Activated gamma-delta T cell treated with Interleukin-2 at 50 U/mL for 16 hours (primary cell): ENCODE measurements around the gene ACTMAP.
"Not testable (repeated sequence)": the region's sequence is repeated elsewhere in the genome, so short reads cannot be mapped to it uniquely, and the experiment has no call there.

ENCODE experiments used
- DNase-seq: peaks from one replicate; pipeline ENCODE4 v3.0.0-alpha.2; 2020

ACTMAP gene, protein sequence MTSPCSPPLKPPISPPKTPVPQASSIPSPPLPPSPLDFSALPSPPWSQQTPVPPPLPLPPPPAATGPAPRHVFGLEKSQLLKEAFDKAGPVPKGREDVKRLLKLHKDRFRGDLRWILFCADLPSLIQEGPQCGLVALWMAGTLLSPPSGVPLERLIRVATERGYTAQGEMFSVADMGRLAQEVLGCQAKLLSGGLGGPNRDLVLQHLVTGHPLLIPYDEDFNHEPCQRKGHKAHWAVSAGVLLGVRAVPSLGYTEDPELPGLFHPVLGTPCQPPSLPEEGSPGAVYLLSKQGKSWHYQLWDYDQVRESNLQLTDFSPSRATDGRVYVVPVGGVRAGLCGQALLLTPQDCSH

DNA sequence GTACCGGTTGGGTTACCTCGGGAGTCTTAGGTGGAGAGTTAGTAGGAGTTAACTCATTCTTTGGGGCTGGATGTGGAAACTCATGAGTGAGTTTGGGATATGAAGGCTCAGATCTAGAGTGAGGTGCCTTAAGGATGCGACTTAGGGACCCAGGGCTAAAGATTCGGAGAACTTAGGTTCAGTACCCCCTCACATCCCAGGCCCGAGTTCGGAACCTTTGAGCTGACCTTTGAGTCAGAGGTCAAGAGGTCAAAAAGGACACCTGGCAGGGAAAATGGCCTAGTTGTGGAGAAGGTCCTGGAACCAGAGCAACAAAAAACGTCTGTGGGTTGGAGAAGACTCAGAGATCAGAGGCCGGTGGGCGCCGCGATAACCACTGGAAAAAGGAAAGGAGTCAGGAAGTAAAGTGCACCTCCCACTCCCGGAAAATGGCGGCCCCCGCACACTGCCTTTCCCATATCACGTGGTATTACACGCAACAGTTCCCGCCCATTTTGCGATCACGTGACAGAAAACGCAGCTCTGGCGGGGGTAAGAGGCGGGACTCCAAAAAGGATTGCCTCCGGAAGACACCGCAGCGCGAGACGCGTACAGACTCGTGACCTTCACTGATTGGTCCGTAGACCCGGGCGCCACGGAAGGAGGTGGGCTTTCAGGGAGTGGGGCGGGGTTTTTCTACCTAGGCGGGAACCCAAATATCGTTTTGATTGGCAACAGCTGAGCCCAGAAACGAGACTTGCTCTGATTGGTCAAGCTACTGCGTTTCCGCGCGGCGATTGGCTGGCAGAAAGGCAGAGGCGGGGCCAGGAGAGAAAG is at the start of gene ACTMAP:
Gene ACTMAP (minus strand): TSS at position 420 of the 816 bp plus-strand sequence. CDS start 674 bp downstream, outside the sequence.
- peak; percentile 99 for DNase-seq

DNA sequence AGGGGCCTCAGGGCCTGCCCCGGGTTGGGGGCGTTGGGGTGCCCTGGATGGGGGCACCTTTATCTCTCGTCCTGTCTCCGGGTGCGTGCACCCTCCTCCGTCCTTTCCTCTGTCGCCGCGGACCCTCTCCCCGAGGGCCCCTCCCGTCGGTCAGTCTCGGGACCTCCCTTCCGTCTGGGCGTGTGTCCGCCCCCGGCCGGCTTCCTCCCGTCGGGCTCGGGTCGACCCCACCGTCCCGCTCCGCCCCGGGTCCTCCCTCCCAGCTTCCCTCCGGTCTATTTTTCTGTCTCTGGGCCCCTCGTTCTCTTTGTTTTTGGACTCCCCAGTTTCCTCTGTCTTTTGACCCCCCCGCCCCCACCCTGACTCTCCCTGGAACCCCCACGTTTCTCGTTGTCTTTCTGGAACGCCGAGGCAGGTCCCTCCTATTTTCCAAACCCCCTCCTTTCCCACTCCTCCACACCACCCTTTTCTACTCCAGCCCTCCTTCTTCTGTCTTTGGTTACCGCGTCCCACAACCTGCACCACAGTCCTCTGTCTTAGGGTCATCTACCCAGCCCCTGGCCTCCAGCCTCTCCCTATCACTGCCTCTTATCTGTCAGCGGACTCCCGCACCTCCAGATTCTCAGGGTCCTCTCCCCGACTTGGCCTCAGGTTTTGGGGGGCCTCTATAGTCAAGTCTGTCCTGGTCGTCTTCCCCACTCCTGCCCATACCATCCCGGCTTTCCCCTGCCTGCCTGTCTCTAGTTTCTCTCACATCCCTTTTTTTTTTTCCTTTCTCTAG is 49.5 kb upstream of the ACTMAP start:
- DNase-seq: no peak

DNA sequence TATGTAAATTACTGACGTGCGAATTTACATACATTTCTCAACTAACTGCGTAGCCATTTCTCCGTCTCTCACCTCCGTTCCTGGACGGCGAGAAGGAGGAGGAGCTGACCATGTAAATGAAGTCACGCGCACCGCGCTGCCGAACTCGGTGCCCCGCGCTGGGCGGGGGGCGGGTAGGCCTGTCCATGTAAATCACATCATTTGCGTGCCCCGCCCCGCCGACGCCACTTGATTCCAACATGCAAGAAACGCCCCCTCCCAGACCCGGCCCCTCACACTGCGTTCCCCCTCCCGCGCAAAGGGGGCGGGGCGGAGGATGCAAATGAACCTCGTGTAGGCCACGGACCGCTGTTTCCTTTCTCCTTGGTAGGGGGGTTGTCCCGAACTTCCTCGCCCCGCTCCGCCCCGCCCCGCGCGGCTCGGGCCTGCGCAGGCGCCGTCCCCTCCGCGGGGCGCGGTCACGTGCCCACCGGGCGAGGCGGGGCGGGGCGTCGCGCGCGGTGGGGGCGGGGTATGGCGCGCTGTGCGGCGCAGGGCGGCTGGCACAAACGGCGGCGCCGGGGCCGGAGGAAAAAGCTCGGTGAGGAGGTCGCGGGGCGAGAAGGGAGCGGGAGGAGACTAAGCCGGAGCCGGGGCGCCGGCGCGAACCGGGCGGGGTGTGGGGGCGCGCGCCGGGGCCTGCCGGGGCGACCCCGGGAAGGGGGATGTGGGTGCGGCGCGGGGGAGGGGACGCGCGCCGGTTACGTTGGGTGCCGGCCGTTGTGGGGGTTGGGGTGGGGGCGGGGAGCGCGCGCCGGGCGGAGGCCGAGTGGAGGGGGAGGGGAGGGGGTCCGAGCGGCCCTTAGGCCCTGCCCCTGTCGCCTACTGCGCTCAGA is 48.6 kb upstream of the ACTMAP start, which contains the start of gene EGLN2:
Gene EGLN2 (plus strand): TSS at position 509 of the 875 bp plus-strand sequence. CDS start 1,382 bp downstream, outside the sequence.
- peak; percentile 100 for DNase-seq

DNA sequence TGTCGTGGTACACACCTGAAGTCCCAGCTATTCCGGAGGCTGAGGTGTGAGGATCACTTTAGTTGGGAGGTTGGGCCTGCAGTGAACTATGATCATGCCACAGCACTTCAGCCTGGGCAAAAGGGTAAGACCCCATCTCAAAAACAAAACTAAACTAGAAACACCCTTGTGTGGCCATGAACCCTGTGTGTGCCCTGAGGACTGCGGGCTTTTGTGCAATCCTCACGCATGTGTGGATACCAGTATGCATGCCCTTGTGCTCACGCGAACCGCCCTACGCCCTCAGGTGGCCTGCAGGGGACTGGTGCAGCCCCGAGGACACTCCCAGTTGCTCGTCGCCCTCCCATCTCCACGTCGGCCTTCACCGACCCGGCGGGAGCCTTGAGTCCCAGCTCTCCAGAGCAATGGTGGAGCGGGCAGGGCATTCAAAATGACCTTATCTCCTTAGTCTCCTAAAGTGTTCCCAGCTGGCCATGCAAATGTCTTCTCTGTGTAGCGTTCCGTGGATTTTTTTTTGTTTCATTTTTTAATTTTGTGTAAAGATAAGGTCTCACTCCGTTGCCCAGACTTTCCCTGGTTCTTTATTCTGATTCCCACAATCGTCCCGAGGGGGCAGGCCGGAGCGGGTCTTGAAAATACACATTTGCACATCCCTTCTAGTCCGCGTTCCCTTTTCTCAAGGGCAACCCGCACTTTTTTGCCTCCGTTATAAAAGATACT is 47.8 kb upstream of the ACTMAP start:
- DNase-seq: peak; percentile 69

DNA sequence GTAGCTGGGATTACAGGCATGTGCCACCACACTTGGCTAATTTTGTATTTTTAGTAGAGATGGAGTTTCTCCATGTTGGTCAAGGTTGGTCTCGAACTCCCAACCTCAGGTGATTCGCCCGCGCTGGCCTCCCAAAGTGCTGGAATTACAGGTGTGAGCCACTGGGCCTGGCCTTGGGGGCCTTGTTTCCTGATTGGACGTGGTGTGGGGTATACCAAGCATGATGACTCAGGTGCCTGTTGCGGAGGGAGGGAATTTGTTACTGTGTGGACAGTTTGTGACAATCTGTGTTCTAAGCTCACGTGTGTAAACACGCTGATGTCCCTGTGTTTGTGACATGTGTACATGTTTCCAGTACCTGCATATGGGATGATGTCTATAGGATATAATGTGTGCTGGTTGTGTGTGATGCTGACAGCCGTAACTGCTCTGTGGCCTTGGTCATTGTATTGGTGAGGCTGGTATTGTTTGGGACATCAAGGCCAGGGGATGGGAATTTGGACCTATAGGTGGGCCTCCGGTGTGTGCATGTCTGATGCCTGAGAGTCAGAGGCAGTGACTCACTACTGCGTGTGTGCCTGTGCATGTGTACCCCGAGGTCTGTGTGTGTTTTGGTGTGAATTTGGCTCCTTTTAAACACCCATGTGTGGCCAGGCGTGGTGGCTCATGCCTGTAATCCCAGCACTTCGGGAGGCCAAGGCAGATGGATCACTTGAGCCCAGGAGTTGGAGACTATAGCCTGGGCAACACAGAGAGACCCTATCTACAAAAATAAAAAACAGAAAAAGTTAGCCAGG is 47.1 kb upstream of the ACTMAP start:
- no peak for DNase-seq

DNA sequence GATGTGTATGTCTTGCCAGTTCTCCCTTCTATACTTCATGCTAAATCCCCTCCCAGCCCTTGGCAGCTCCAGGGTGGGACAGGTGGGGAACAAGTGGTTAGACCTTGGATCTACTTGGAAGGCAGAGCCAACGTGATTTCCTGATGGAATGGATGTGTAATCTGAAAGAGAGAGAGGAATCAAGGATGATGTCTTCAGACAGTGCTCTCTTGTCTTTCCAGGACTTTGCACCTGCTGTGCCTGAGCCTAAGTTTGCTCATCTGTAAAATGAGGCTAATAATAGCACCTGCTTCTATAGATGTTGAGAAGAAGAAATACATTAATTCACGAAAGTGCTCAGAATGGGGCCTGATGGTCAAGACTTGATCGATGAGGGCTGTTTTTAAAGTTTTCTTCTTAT is 41.7 kb upstream of the ACTMAP start:
- no peak for DNase-seq

DNA sequence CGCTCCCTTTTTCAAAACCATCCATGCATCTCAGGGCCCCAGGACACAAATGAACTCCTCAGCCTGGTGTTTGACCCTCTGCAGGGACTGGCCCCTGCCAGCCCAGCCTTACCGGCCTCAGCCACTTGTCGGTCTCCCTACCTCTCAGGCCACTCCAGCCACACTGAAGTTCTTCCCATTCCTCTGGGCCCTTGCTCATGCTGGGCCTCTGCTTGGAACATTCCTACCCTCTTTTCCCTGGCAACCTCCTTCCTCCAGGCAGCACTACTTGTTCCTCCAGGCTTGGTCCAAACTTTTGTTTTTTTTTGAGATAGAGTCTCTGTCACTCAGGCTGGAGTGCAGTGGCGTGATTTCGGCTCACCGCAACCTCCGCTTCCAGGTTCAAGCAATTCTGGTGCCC is 41.1 kb upstream of the ACTMAP start:
- DNase-seq: no peak

DNA sequence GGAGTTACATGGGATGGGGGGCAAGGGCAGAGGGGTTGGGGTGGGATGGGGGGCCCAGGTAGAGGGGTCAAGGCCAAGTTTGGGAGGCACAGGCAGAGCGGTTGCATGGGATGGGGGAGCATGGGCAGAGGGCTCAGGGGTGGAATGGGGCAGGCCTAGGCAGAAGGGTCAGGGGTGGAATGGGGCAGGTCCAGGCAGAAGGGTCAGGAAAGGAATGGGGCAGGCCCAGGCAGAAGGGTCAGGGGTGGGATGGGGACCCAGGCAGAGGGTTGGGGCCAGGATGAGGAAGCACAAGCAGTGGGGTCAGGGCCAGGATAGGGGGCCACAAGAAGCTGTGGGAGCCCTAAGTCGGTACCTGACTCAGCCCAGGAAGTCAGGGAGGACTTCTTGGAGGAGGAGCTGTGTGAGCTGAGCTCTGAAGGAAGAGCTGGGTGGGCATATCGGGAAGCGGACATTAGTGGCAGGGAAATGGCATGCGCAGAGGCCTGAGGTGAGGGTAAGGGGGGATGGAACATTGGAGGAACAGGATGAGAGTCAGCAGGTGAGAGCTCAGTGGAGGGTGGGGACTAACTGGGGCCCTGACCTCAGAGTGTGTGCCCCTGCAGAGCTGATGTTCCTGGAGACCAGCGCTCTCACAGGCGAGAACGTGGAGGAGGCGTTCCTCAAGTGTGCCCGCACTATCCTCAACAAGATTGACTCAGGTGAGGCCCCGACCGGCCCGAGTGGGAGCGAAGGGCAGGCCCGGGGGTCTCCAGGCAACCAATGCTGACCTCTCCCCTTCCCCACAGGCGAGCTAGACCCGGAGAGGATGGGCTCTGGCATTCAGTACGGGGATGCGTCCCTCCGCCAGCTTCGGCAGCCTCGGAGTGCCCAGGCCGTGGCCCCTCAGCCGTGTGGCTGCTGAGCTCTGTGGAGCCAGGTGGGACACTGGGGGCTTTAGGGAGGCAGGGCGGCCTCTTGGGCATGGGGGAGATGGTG is 36.1 kb upstream of the ACTMAP start:
- DNase-seq: no peak

DNA sequence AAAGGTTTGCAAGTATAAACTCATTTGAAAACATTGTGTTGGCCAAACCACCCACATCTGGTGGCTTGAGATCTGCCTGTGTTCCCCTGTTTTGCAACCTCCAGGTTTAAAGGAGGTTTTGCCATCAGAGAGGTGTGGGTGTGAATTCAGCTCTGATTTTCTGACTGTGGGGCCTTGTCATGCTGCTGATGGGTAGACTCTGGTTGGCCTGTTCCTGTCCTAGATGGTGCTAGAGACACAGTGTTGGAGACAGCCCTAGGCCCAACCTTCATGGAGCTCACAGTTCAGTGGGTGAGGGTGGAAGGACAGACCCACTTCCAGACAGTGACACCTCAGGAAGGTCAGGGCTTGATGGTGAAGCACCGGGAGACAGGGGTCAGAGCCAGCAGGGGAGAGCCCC is 35.2 kb upstream of the ACTMAP start:
- DNase-seq: no peak

DNA sequence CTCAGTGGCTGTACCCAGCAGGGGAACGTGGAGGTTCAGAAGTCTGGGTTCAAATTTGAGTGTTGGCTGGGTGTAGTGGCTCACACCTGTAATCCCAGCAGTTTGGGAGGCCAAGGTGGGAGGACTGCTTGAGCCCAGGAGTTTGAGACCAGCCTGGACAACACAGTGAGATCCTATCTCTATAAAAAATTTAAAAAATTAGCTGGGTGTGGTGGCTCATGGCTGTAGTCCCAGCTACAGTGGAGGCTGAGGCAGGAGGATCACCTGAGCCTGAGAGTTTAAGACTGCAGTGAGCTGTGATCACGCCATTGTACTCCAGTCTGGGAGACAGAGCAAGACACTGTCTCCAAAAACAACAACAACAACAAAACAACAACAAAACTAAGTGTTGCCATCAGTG is 33.9 kb upstream of the ACTMAP start:
- DNase-seq: not testable (repeated sequence)

DNA sequence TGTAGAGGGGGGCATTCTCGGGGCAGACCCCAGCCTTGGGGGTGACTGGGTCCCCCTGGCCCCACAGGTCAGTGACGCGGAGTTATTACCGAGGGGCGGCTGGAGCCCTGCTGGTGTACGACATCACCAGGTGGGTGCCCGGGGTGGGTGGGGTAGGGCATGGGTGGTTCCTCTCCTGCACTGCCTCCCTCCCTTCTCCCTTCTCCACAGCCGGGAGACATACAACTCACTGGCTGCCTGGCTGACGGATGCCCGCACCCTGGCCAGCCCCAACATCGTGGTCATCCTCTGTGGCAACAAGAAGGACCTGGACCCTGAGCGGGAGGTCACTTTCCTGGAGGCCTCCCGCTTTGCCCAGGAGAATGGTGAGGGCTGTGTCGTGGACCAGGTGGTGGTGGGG is 33.4 kb upstream of the ACTMAP start:
- no peak for DNase-seq

DNA sequence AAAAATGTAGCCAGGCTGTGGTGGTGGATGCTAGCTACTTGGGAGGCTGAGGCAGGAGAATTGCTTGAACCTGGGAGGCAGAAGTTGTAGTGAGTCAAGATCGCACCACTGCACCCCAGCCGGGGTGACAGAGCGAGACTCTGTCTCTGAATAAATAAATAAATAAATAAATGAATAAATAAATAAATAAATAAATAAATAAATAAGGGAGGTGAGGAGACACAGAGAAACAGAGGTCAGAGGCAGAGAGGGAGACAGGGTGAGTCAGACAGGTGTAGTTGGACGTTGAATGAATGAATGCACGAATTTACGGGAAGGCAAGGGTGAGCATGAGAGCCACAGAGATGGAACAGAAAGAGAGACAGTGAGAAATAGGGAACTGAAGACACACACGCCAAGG is 30.9 kb upstream of the ACTMAP start:
- DNase-seq: no peak

DNA sequence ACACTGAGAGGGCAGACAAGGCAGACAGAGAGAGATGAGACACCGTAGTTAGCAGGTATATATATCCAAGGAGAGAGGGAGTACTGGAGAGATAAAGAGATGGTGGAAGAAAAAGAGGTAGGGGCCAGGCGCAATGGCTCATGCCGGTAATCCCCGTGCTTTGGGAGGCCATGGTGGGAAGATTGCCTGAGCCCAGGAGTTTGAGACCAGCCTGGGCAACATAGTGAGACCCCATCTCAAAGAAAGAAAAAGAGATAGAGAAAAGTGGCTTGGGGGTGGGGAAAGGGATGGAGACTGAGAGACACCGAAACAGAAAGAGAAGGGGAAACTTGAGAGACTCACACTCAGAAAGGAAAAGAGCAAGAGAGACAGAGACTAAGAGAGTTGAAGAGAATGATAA is 30.3 kb upstream of the ACTMAP start:
- DNase-seq: no peak

DNA sequence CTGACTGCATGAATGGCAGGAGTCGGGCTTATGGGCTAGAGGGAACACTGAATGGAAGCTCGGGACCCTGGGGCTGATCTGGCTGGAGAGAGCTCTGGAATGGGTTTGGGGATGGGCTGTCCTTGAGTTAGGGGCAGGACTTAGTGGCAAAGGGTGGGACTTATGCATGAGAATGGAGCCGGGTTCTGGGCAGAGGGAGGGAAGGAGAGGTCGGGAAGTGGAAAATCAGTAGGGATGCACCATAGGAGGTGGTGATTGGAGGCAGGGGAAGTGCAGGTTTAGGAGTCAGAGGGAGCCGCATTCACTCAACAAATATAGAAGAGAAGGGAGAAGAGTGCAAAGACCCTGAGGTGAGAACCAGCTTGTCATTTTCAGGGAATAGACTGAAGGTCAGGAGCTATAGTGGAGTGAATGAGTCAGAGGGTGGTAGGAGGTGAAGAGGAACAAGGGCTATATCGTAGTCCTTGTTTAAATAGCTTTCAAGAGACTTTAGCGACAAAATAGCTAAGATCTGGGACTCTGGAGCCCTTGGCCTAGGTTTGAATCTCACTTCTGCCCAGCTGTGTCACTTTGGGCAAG is 28.5 kb upstream of the ACTMAP start:
- no peak for DNase-seq

DNA sequence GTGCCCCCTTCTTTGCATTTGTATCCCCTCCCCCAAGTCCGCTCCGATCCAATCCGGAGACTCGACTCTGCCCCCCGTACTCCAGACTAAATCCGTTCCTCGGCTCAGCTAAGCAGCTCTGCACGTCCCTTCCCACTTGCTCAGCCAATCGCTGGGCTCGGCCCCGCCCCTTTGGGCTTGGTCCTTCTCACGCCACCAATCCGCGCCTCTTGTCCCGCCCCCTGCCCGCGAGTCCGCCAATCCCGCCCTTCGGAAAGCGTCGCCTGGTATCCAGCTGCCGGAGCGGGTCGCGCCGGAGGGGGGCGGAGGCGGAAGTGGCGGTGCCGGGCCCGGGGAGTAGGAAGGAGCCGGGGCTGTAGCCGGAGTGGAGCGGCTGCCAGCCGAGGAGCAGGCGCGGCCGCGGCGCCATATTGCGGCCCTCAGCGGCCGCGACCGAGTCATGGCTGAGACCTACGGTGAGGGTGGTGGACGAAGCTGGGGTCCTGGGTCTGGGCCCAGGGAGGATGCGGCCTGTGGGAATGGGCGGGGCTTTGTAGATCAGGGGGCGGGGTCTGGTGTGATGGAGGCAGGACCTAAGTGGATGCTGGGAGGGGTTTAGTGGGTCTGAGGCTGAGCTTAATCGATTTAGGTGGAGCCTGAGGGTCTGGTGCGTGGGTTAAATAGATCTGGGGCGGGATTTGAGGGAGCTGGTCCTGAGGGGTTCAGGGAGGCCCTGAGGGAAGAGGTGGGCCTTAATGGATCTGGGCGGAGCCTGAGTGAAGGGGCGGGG is 27.8 kb upstream of the ACTMAP start, which contains the start of gene RAB4B:
Gene RAB4B (plus strand): TSS at position 311 of the 769 bp plus-strand sequence. CDS start 129 bp downstream, at position 440.
- DNase-seq: peak; percentile 100

DNA sequence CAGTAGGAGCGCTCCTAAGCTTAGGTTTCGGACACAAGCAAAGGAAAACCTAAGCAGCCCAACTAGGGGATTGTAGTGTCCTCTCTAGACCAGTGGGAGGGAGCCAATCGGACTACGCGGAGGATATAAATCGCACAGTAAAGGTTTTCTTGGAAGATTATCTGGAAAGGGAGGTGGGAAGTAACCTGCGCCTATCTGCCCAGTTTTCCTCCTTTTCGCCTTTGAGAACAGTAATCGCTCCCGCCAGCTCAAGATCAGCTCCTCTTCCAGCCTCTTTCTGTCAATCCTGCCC is 27.3 kb upstream of the ACTMAP start:
- no peak for DNase-seq

DNA sequence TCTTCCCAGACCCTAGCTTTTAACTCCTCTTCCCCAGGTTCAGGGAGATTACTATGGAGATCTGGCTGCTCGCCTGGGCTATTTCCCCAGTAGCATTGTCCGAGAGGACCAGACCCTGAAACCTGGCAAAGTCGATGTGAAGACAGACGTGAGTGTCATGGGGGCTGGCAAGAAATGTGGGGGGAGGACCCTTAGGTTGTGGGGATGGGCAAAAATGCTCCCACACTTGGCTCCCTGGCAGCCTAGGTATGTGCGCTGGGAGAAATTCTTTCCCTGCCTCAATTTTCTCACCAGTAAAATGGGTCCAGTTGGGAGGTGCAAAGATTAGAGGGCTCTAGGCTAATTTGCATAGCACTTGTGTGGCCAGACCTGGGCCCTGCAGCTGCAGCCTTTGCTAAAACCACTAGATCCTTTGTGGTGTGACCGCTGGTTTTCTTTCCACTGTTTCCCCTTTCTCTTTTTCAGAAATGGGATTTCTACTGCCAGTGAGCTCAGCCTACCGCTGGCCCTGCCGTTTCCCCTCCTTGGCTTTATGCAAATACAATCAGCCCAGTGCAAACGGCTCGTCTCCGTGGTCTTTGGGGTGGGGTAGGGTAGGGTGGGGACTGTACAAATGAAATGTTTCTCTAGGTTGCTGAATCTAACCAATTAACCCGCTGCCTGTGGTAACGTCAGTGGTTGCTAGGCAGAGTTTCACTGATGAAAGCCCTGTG is 26.8 kb upstream of the ACTMAP start:
- DNase-seq: peak; percentile 90

DNA sequence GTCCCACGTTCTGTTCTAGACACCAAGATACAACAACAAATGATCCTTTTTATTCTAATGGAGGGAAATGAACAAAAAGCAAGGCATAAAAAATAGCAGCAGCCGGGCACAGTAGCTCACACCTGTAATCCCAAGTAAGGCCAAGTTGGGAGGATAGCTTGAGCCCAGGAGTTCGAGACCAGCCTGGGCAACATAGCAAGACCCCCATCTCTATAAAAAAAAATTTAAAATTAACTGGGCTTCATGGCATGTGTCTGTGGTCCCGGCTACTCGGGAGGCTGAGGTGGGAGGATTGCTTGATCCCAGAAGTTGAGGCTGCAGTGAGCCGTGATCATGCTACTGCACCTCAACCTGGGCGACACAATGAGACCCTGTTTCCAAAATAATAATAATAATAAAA is 26.1 kb upstream of the ACTMAP start:
- no peak for DNase-seq
